ENCODE data around the gene PFKFB2.
A peak's percentile ranks its signal among the peaks of the same experiment; 100 is the strongest.

PFKFB2 gene

DNA sequence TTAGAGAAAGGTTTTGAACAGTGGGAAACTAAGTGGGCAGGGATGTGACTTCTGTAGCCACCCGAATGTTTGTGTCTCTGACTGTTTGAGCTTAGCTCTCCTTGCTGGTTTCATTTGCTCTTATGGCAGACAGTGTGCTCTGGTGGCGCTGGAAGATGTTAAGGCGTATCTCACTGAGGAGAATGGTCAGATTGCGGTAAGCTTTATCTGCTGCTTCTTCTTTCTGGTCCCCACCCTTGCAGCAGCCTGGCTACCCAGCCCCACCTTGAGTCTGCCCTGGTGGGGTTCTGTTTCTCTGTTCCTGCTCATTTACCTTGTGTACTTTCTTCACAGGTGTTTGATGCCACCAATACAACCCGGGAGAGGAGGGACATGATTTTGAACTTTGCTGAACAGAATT is 9.9 kb downstream of the PFKFB2 start:
- no peak overlapping the region for H3K9ac ChIP-seq
- no peak overlapping the region for H3K4me2 ChIP-seq
- no peaks in the 10 kb centered on the region for H4K20me1 ChIP-seq
- H3K4me3 ChIP-seq = no peak overlapping the region
- no peaks in the 10 kb centered on the region for H3K36me3 ChIP-seq
- H3K27me3 ChIP-seq = no peaks in the 10 kb centered on the region
- no peak overlapping the region for H3K27ac ChIP-seq
- H3K9me3 ChIP-seq = no peaks in the 10 kb centered on the region
- H3K4me1 ChIP-seq = no peaks in the 10 kb centered on the region
- TF ChIP-seq Cebpa-rat (IDR thresholded peaks at IDR 0.05) = no peak

DNA sequence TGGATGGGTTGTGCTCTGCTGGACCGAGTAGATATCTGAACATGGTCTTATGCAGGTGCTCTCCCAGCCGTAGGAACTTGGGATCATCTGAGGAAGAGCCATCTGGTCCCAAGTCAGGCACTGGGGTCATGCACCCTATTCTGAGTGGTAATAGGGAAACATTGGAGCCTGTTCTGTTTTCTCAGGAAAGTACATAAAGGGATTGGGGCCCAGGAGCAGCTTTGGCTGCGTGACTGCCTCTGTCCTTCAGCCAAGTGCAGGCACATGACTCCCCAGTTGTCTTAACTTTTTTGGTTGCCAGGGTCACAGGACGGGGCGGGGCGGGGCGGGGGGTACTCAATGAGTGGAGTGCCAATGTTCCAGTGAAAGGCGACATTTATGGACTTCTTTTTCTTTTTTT is 11.5 kb downstream of the PFKFB2 start:
- Histone ChIP-seq H3K9ac (no peak overlapping the region), H4K20me1 (no peaks in the 10 kb centered on the region), H3K9me3 (no peaks in the 10 kb centered on the region), H3K36me3 (no peaks in the 10 kb centered on the region), H3K27me3 (no peaks in the 10 kb centered on the region), H3K27ac (no peak overlapping the region), H3K4me3 (no peak overlapping the region), H3K4me1 (no peaks in the 10 kb centered on the region), H3K4me2 (no peak overlapping the region)
- TF ChIP-seq Cebpa-rat (IDR thresholded peaks at IDR 0.05) = no peak

DNA sequence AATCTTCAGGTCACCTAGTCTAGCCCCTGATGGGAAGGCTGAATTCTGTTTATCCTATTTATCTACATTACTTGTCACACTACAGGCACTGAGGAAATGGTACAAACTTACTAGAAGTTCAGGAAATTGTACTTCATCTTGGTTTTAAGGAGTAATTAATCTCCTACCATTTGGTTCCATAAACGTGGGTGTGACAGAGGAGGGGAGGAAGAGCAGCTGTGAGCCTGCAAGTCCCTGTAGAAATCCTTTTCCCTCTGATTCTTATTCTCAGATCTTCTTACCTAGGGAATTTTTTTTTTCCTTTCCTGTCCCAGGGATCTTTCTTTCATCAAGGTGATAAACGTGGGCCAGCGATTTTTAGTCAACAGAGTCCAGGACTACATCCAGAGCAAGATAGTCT is 14.1 kb downstream of the PFKFB2 start:
- no peak overlapping the region for H3K4me2 ChIP-seq
- no peak overlapping the region for H3K27ac ChIP-seq
- no peak for TF ChIP-seq Cebpa-rat (IDR thresholded peaks at IDR 0.05)
- no peaks in the 10 kb centered on the region for H3K27me3 ChIP-seq
- no peak overlapping the region for H3K9ac ChIP-seq
- H3K4me3 ChIP-seq = no peak overlapping the region
- no peaks in the 10 kb centered on the region for H3K36me3 ChIP-seq
- H4K20me1 ChIP-seq = no peaks in the 10 kb centered on the region
- no peaks in the 10 kb centered on the region for H3K9me3 ChIP-seq
- H3K4me1 ChIP-seq = peaks cover 7% of the 10 kb centered on the region

GRCh38 chr1:207067665-207068064 is 14.6 kb downstream of the PFKFB2 start:
- Histone ChIP-seq H3K4me1 (peaks cover 7% of the 10 kb centered on the region), H4K20me1 (no peaks in the 10 kb centered on the region), H3K27me3 (no peaks in the 10 kb centered on the region), H3K36me3 (no peaks in the 10 kb centered on the region), H3K4me2 (no peak overlapping the region), H3K9ac (no peak overlapping the region), H3K9me3 (no peaks in the 10 kb centered on the region), H3K27ac (no peak overlapping the region), H3K4me3 (no peak overlapping the region)
- TF ChIP-seq Cebpa-rat (IDR thresholded peaks at IDR 0.05) = no peak

- peaks cover 7% of the 10 kb centered on the region for H3K4me1 ChIP-seq
- H3K27me3 ChIP-seq = no peaks in the 10 kb centered on the region
- H3K9me3 ChIP-seq = no peaks in the 10 kb centered on the region
- no peak for TF ChIP-seq Cebpa-rat (IDR thresholded peaks at IDR 0.05)
- no peak overlapping the region for H3K27ac ChIP-seq
- no peaks in the 10 kb centered on the region for H3K36me3 ChIP-seq
- H3K4me2 ChIP-seq = no peak overlapping the region
- H3K9ac ChIP-seq = no peak overlapping the region
- no peaks in the 10 kb centered on the region for H4K20me1 ChIP-seq
- H3K4me3 ChIP-seq = no peak overlapping the region
These were observed 16.0 kb downstream of the PFKFB2 start for GRCh38 chr1:207069061-207069460.

DNA sequence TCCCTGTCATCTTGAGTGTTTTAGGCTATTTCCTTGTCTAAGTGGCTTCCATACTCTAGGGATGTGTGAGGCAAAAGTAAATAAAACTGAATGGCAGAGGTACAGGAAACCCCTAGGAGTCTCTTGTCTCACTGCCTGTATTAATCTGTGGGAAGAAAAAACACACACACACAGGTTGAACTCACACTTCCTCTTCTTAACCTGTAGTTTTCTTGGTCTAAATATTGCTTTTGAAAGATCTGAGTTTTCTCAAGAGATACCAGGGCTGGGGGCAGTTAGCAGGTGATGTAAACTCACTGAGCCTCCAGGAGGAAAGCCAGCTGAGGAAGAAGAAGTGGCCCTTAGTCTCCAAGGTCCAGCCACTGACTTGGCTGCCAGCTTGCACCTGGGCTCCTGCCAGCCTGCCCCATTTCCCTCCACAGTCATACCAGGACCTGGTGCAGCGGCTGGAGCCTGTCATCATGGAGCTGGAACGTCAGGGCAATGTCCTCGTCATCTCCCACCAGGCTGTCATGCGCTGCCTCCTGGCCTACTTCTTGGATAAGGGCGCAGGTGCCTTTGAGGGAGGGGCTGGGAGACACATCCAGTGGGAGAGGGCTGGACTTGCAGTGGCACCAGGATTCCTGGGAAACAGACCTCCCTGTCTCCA is 16.9 kb downstream of the PFKFB2 start:
- Histone ChIP-seq H3K4me3 (no peak overlapping the region), H3K9me3 (no peaks in the 10 kb centered on the region), H3K4me1 (peaks cover 7% of the 10 kb centered on the region), H3K4me2 (no peak overlapping the region), H3K36me3 (no peaks in the 10 kb centered on the region), H3K27ac (no peak overlapping the region), H4K20me1 (no peaks in the 10 kb centered on the region), H3K9ac (no peak overlapping the region), H3K27me3 (no peaks in the 10 kb centered on the region)
- no peak for TF ChIP-seq Cebpa-rat (IDR thresholded peaks at IDR 0.05)

DNA sequence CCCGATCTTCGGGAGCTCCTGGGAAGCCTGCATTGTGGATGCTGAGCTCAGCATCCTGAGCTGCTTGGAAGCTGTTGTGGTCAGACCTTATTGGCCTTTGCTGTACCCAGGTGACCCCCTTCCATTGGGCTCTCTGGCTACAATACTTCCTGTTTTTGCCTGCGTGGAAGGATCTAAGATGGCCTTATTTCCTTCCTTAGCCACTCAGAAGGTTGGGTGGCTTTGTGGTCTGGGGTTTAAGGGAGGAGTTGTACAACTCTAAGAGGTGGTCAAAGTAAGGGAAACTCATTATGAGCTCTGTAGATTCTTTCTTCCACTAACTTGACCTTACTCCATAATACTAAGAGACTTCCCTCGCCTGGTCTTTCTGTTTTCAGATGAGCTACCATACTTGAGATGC is 17.7 kb downstream of the PFKFB2 start:
- TF ChIP-seq Cebpa-rat (IDR thresholded peaks at IDR 0.05) = no peak
- Histone ChIP-seq H3K27ac (no peak overlapping the region), H4K20me1 (no peaks in the 10 kb centered on the region), H3K36me3 (no peaks in the 10 kb centered on the region), H3K4me2 (peak overlapping the region; percentile 32), H3K4me1 (peaks cover 7% of the 10 kb centered on the region), H3K9me3 (no peaks in the 10 kb centered on the region), H3K4me3 (no peak overlapping the region), H3K27me3 (no peaks in the 10 kb centered on the region), H3K9ac (no peak overlapping the region)

DNA sequence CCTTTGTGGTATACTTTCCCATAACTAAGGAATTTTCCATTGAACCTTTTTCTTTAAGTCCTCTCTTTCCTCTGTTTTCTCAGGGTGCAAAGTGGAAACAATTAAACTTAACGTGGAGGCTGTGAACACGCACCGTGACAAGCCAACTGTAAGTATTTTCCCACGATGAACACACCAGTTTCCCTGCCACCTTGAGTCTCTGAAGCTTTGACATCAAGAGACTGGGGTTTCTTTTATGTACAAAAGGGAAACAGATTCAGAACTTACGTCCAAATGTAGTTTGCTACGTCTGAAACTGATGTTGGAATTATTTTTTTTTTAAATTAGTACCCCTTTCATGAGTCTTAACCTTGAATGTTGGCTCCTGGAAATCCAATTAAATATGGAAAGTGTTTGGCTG is 18.4 kb downstream of the PFKFB2 start:
- Histone ChIP-seq H3K9me3 (no peaks in the 10 kb centered on the region), H3K36me3 (no peaks in the 10 kb centered on the region), H4K20me1 (no peaks in the 10 kb centered on the region), H3K9ac (no peak overlapping the region), H3K4me2 (no peak overlapping the region), H3K4me1 (peaks cover 7% of the 10 kb centered on the region), H3K4me3 (no peak overlapping the region), H3K27ac (no peak overlapping the region), H3K27me3 (no peaks in the 10 kb centered on the region)
- TF ChIP-seq Cebpa-rat (IDR thresholded peaks at IDR 0.05) = no peak

- no peaks in the 10 kb centered on the region for H4K20me1 ChIP-seq
- H3K9me3 ChIP-seq = no peaks in the 10 kb centered on the region
- no peak overlapping the region for H3K9ac ChIP-seq
- no peak overlapping the region for H3K4me3 ChIP-seq
- H3K27ac ChIP-seq = no peak overlapping the region
- peaks cover 7% of the 10 kb centered on the region for H3K4me1 ChIP-seq
- H3K27me3 ChIP-seq = no peaks in the 10 kb centered on the region
- no peak for TF ChIP-seq Cebpa-rat (IDR thresholded peaks at IDR 0.05)
- no peak overlapping the region for H3K4me2 ChIP-seq
- H3K36me3 ChIP-seq = no peaks in the 10 kb centered on the region
These were observed 19.2 kb downstream of the PFKFB2 start for GRCh38 chr1:207072233-207072632.

GRCh38 chr1:207073906-207074820 is 21.1 kb downstream of the PFKFB2 start:
- no peaks in the 10 kb centered on the region for H3K36me3 ChIP-seq
- H3K9me3 ChIP-seq = no peaks in the 10 kb centered on the region
- H3K4me1 ChIP-seq = peaks cover 7% of the 10 kb centered on the region
- H3K27me3 ChIP-seq = no peaks in the 10 kb centered on the region
- no peak overlapping the region for H3K4me2 ChIP-seq
- no peak for TF ChIP-seq Cebpa-rat (IDR thresholded peaks at IDR 0.05)
- no peak overlapping the region for H3K9ac ChIP-seq
- no peaks in the 10 kb centered on the region for H4K20me1 ChIP-seq
- H3K4me3 ChIP-seq = no peak overlapping the region
- H3K27ac ChIP-seq = no peak overlapping the region
